ENCODE results near the gene SYCP2L. TPM values are rescaled to one million over a fixed set of nuclear protein-coding genes. Genes with fewer than 3 reads are reported as not detected.
"Not testable (repeated sequence)": the region's sequence is repeated elsewhere in the genome, so short reads cannot be mapped to it uniquely, and the experiment has no call there.

Gene SYCP2L
- total and polyA plus RNA-seq, 2 experiments from 2014 or later = 10.5 to 11.0 TPM

DNA sequence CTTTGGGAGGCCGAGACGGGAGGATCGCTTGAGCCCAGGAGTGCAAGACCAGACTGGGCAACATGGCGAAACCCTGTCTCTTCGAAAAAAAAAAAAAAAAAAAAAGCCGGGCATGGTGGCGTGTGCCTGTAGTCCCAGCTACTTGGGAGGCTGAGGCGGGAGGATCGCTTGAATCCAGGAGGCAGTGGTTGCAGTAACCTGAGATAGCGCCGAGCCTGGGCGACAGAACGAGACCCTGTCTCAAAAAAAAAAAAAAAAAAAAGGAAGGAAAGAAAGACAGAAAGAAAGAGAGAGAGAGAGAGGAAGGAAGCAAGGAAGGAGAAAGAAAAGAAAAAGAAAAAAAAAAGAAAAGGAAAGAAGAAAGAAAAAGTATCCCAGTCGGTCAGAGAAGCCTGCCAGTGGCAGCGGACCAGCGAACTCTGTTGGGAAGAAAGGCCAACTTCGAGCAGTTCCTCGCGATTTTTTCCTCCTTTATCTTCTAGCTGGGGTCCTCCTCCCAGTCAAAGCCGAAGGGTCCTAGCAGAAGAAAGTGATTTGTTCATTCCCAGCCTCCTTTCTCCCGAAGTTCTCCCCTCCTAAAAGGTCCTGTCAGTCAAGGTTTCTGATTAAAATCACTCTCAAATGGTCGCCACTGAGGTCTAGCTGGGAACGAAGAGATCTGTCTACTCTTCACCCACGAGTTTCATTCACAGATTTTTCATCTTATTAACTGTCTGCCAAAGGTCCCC, 2.4 kb upstream of the SYCP2L start (continued):
- TF ChIP-seq, protein P1, sequence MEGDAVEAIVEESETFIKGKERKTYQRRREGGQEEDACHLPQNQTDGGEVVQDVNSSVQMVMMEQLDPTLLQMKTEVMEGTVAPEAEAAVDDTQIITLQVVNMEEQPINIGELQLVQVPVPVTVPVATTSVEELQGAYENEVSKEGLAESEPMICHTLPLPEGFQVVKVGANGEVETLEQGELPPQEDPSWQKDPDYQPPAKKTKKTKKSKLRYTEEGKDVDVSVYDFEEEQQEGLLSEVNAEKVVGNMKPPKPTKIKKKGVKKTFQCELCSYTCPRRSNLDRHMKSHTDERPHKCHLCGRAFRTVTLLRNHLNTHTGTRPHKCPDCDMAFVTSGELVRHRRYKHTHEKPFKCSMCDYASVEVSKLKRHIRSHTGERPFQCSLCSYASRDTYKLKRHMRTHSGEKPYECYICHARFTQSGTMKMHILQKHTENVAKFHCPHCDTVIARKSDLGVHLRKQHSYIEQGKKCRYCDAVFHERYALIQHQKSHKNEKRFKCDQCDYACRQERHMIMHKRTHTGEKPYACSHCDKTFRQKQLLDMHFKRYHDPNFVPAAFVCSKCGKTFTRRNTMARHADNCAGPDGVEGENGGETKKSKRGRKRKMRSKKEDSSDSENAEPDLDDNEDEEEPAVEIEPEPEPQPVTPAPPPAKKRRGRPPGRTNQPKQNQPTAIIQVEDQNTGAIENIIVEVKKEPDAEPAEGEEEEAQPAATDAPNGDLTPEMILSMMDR (conservative IDR thresholded peaks at IDR 0.05; ENCODE audit: low read depth in 2 of 2) = no peak
- TF ChIP-seq, protein P2, sequence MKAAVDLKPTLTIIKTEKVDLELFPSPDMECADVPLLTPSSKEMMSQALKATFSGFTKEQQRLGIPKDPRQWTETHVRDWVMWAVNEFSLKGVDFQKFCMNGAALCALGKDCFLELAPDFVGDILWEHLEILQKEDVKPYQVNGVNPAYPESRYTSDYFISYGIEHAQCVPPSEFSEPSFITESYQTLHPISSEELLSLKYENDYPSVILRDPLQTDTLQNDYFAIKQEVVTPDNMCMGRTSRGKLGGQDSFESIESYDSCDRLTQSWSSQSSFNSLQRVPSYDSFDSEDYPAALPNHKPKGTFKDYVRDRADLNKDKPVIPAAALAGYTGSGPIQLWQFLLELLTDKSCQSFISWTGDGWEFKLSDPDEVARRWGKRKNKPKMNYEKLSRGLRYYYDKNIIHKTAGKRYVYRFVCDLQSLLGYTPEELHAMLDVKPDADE (IDR thresholded peaks at IDR 0.05) = no peak
- TF ChIP-seq ZNF114 (CRISPR knock-in tag; IDR thresholded peaks at IDR 0.05) (no peak), CREB1 (CRISPR knock-in tag; IDR thresholded peaks at IDR 0.05; ENCODE audit: low read depth) (no peak), POLR2AphosphoS5 (IDR thresholded peaks at IDR 0.05; ENCODE audit: low read depth) (no peak)

DNA sequence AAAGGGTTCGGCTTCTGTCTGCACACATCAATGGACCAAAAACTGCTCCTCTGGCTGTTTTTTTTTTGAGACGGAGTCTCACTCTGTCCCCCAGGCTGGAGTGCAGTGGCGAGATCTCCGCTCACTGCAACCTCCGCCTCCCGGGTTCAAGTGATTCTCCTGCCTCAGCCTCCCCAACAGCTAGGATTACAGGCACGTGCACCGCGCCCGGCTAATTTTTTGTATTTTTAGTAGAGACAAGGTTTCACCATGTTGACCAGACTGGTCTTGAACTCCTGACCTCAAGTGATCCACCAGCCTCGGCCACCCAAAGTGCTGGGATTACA, 524 bp upstream of the SYCP2L start:
- not testable (repeated sequence) for H3K79me2 ChIP-seq (replicated peaks; ENCODE audit: insufficient read depth); H3K9me3 Mint-ChIP-seq; H3K27ac Mint-ChIP-seq; H4K20me1 ChIP-seq (replicated peaks; ENCODE audit: insufficient read depth); H3K4me1 Mint-ChIP-seq; ATAC-seq; H3K4me1 ChIP-seq (ENCODE audit: insufficient read depth); DNase-seq (ENCODE audit: low spot score); H3K36me3 Mint-ChIP-seq (ENCODE audit: low read depth); H3K9me2 ChIP-seq (ENCODE audit: insufficient read depth); H3F3A ChIP-seq (replicated peaks; ENCODE audit: low read depth); H3K36me3 ChIP-seq (ENCODE audit: insufficient read depth)
- Mint-ChIP-seq H3K4me3 (peak overlapping the region; percentile 85), H3K27me3 (ENCODE audit: insufficient read depth, low read depth, poor library complexity) (peaks cover 54% of the 10 kb centered on the region)
- H3K4me2 ChIP-seq = peak overlapping the region; percentile 78
- peaks cover 47% of the 10 kb centered on the region for H3K27me3 ChIP-seq (ENCODE audit: insufficient read depth)
- H3K4me3 ChIP-seq = peak overlapping the region; percentile 73
- H3K27ac ChIP-seq (ENCODE audit: low read depth) = peak overlapping the region; percentile 74
- H2AFZ ChIP-seq = peak overlapping the region; percentile 64

DNA sequence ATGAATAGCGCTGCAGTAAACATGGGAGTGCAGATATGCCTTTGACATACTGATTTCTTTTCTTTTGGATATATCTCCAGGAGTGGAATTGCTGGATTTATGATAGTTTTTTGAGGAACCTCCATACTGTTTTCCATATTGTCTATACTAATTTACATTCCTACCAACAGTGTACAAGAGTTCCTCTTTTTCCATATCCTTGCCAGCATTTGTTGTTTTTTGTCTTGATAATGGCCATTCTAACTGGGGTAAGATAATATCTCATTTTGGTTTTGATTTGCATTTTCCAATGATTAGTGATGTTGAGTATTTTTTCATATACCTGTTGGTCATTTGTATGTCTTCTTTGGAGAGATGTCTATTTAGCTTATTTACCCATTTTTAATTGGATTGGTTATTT, 3.3 kb downstream of the SYCP2L start:
- H3K9me2 ChIP-seq (ENCODE audit: insufficient read depth) = no peaks in the 10 kb centered on the region
- no peaks in the 10 kb centered on the region for H3K36me3 ChIP-seq (ENCODE audit: insufficient read depth)
- H3K27me3 ChIP-seq (ENCODE audit: insufficient read depth) = peaks cover 9% of the 10 kb centered on the region
- H3K36me3 Mint-ChIP-seq (ENCODE audit: low read depth) = no peaks in the 10 kb centered on the region
- DNase-seq (ENCODE audit: low spot score) (no peak), ATAC-seq (no peak)
- H3K27ac Mint-ChIP-seq = no peak overlapping the region
- H3K79me2 ChIP-seq (replicated peaks; ENCODE audit: insufficient read depth) = no peaks in the 10 kb centered on the region
- H4K20me1 ChIP-seq (replicated peaks; ENCODE audit: insufficient read depth) = no peaks in the 10 kb centered on the region
- H3F3A ChIP-seq (replicated peaks; ENCODE audit: low read depth) = no peaks in the 10 kb centered on the region
- peaks cover 5% of the 10 kb centered on the region for H3K4me1 Mint-ChIP-seq
- no peak overlapping the region for H3K4me2 ChIP-seq
- H3K9me3 Mint-ChIP-seq = no peaks in the 10 kb centered on the region
- no peak overlapping the region for H2AFZ ChIP-seq
- H3K4me3 ChIP-seq = no peak overlapping the region
- peaks cover 16% of the 10 kb centered on the region for H3K27me3 Mint-ChIP-seq (ENCODE audit: insufficient read depth, low read depth, poor library complexity)
- no peak overlapping the region for H3K27ac ChIP-seq (ENCODE audit: low read depth)
- H3K4me3 Mint-ChIP-seq = no peak overlapping the region
- no peaks in the 10 kb centered on the region for H3K4me1 ChIP-seq (ENCODE audit: insufficient read depth)
- TF ChIP-seq, protein P1 (conservative IDR thresholded peaks at IDR 0.05; ENCODE audit: low read depth in 2 of 2) = no peak
- TF ChIP-seq STAT1 (IDR thresholded peaks at IDR 0.05; ENCODE audit: unreplicated experiment) = no peak
- no peak for TF ChIP-seq ZNF114 (CRISPR knock-in tag; IDR thresholded peaks at IDR 0.05)
- no peak for TF ChIP-seq CREB1 (CRISPR knock-in tag; IDR thresholded peaks at IDR 0.05; ENCODE audit: low read depth)
- TF ChIP-seq EZH2 (IDR thresholded peaks at IDR 0.05; ENCODE audit: low read depth, unreplicated experiment) = no peak
- no peak for TF ChIP-seq JUNB (IDR thresholded peaks at IDR 0.05; ENCODE audit: unreplicated experiment)
- no peak for TF ChIP-seq NANOG (IDR thresholded peaks at IDR 0.05; ENCODE audit: borderline replicate concordance)
- no peak for TF ChIP-seq POLR2AphosphoS5 (IDR thresholded peaks at IDR 0.05; ENCODE audit: low read depth)
- TF ChIP-seq, protein P2 (IDR thresholded peaks at IDR 0.05) = no peak
- TF ChIP-seq ZNF331 (CRISPR knock-in tag; IDR thresholded peaks at IDR 0.05; ENCODE audit: low read depth) = no peak
